HepG2 (cell line): ENCODE results near the gene ZCCHC3. TPM values are rescaled to one million over a fixed set of nuclear protein-coding genes. Genes with fewer than 3 reads are reported as not detected.

Source experiments
- KLF6 ChIP-seq: IDR thresholded peaks from 2 replicates; pipeline ENCODE4 v1.8.0; 2016; ENCODE audit warnings: missing biosample characterization, missing genetic modification reagents
- SP140L ChIP-seq: sonication (generic); formaldehyde crosslinking; IDR thresholded peaks from 2 replicates; pipeline ENCODE4 v1.4.0; 2020; ENCODE audit warnings: missing genetic modification reagents, borderline replicate concordance
- XBP1 ChIP-seq: sonication (generic); formaldehyde crosslinking; IDR thresholded peaks from 2 replicates; pipeline ENCODE4 v1.5.0; 2020; ENCODE audit warnings: missing genetic modification reagents
- ZNF761 ChIP-seq: sonication (generic); formaldehyde crosslinking; conservative IDR thresholded peaks from 2 replicates; pipeline ENCODE4 v1.4.0; 2020; ENCODE audit warnings: mild to moderate bottlenecking, missing genetic modification reagents
- ZSCAN12 ChIP-seq: sonication (generic); formaldehyde crosslinking; IDR thresholded peaks from 2 replicates; pipeline ENCODE4 v1.9.0; 2021; ENCODE audit warnings: mild to moderate bottlenecking, missing genetic modification reagents
- polyA plus RNA-seq, 8 experiments: library from polyadenylated mRNA; depleted of rRNA in 3 of 8; stranded (reverse) in 7 of 8; unstranded in 1 of 8; fragments of >200 nt; fragmentation: Illumina TruSeq in 4 of 8; extraction: Trizol in 4 of 8; gene quantifications; 2 replicates each; pipeline versions ENCODE4 v1.2.1 to v1.2.3, GENCODE V29; 2011 to 2016; ENCODE audit warnings: low read depth in 4 of 8, missing spikeins in 1 of 8, mixed read lengths in 1 of 8; ENCODE audit not compliant: insufficient read depth in 1 of 8
- total RNA-seq, 5 experiments: library from RNA; depleted of rRNA; stranded (reverse); fragments of >200 nt; fragmentation: Illumina TruSeq; extraction: Trizol; gene quantifications; 2 replicates each; pipeline ENCODE4 v1.2.3, GENCODE V29; 2016; ENCODE audit warnings: low read depth in 1 of 5
- TF ChIP-seq, protein P1 (sequence below): sonication (generic); formaldehyde crosslinking; IDR thresholded peaks from 2 replicates; pipeline ENCODE4 v1.4.0; 2020; ENCODE audit warnings: missing genetic modification reagents, borderline replicate concordance
- TF ChIP-seq, protein P2 (sequence below): IDR thresholded peaks from 2 replicates; pipeline ENCODE4 v1.6.1; 2018; ENCODE audit warnings: missing genetic modification reagents, mild to moderate bottlenecking, missing compliant biosample characterization
- TF ChIP-seq, protein P3 (sequence below): sonication (generic); formaldehyde crosslinking; IDR thresholded peaks from one replicate; pipeline ENCODE4 v1.5.1; 2020; ENCODE audit warnings: mild to moderate bottlenecking, missing genetic modification reagents; ENCODE audit errors: not compliant biosample characterization
- TF ChIP-seq, protein P4 (sequence below): conservative IDR thresholded peaks from 2 replicates; pipeline ENCODE4 v1.6.1; 2018; ENCODE audit warnings: missing genetic modification reagents
- TF ChIP-seq, protein P5 (sequence below): sonication (generic); formaldehyde crosslinking; IDR thresholded peaks from 2 replicates; pipeline ENCODE4 v1.4.0; 2020; ENCODE audit warnings: mild to moderate bottlenecking, missing genetic modification reagents

ZCCHC3 gene
- total and polyA plus RNA-seq, 2 of the 13 experiments (the other 11 are each of a cell fraction or from before 2014, with no cell fraction given): 46.6 to 63.0 TPM

DNA sequence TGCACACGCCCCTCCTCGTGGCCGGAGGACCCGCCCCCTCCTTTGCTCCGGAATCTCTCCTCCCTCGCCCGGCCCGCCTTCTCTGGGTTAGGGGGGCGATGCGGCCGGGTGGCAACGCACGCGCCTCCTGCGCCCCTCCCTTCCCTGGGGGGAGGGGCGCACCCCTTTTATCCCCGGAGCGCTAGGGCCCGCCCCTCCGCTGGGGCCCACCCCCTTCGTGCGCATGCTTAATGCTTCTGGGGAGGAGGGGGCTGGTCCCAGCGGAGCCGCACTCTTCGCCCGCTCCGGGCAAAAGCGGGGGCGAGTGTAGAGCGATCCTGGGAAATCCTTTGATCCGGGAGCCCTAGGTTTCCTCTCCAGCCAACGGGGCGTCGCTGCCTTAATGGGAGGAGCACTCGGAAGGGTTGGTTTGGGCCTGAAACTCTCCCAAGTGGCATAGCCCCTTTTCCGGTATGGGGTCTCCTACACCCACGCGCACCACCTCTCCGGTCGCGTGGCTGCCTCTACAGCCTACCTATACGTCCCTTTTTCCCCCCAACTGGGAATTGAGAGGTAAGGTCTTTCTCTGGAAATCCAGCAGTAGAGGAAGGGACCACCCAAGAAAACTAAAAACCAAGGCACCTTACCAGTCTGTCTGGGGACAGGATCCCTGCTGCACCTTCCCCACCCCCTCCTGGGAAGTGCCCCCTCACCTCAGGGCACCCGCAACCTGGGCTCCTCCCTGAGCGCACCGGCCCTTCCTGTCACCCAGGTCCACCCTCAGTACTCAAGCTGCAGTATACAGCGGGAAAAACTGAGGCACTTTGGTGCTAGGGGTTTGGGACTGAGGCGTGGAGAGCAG is 30.0 kb downstream of the ZCCHC3 start (continued):
- TF ChIP-seq, protein P1, sequence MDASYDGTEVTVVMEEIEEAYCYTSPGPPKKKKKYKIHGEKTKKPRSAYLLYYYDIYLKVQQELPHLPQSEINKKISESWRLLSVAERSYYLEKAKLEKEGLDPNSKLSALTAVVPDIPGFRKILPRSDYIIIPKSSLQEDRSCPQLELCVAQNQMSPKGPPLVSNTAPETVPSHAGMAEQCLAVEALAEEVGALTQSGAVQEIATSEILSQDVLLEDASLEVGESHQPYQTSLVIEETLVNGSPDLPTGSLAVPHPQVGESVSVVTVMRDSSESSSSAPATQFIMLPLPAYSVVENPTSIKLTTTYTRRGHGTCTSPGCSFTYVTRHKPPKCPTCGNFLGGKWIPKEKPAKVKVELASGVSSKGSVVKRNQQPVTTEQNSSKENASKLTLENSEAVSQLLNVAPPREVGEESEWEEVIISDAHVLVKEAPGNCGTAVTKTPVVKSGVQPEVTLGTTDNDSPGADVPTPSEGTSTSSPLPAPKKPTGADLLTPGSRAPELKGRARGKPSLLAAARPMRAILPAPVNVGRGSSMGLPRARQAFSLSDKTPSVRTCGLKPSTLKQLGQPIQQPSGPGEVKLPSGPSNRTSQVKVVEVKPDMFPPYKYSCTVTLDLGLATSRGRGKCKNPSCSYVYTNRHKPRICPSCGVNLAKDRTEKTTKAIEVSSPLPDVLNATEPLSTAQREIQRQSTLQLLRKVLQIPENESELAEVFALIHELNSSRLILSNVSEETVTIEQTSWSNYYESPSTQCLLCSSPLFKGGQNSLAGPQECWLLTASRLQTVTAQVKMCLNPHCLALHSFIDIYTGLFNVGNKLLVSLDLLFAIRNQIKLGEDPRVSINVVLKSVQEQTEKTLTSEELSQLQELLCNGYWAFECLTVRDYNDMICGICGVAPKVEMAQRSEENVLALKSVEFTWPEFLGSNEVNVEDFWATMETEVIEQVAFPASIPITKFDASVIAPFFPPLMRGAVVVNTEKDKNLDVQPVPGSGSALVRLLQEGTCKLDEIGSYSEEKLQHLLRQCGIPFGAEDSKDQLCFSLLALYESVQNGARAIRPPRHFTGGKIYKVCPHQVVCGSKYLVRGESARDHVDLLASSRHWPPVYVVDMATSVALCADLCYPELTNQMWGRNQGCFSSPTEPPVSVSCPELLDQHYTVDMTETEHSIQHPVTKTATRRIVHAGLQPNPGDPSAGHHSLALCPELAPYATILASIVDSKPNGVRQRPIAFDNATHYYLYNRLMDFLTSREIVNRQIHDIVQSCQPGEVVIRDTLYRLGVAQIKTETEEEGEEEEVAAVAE (CRISPR knock-in tag): peak; percentile 19; the same call in 1 of the 2 replicates
- TF ChIP-seq SP140L (CRISPR knock-in tag) (no peak), XBP1 (CRISPR knock-in tag) (peak; percentile 56; the same call in 1 of the 2 replicates), KLF6 (peak; percentile 45; the same call in 1 of the 2 replicates), ZNF761 (CRISPR knock-in tag) (peak; percentile 86; the same call in 1 of the 2 replicates), ZSCAN12 (0 out of 2 replicates have a peak, but pooled peaks have one; percentile 13)
- TF ChIP-seq, protein P2, sequence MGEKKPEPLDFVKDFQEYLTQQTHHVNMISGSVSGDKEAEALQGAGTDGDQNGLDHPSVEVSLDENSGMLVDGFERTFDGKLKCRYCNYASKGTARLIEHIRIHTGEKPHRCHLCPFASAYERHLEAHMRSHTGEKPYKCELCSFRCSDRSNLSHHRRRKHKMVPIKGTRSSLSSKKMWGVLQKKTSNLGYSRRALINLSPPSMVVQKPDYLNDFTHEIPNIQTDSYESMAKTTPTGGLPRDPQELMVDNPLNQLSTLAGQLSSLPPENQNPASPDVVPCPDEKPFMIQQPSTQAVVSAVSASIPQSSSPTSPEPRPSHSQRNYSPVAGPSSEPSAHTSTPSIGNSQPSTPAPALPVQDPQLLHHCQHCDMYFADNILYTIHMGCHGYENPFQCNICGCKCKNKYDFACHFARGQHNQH (CRISPR knock-in tag): peak; percentile 67
- TF ChIP-seq, protein P3, sequence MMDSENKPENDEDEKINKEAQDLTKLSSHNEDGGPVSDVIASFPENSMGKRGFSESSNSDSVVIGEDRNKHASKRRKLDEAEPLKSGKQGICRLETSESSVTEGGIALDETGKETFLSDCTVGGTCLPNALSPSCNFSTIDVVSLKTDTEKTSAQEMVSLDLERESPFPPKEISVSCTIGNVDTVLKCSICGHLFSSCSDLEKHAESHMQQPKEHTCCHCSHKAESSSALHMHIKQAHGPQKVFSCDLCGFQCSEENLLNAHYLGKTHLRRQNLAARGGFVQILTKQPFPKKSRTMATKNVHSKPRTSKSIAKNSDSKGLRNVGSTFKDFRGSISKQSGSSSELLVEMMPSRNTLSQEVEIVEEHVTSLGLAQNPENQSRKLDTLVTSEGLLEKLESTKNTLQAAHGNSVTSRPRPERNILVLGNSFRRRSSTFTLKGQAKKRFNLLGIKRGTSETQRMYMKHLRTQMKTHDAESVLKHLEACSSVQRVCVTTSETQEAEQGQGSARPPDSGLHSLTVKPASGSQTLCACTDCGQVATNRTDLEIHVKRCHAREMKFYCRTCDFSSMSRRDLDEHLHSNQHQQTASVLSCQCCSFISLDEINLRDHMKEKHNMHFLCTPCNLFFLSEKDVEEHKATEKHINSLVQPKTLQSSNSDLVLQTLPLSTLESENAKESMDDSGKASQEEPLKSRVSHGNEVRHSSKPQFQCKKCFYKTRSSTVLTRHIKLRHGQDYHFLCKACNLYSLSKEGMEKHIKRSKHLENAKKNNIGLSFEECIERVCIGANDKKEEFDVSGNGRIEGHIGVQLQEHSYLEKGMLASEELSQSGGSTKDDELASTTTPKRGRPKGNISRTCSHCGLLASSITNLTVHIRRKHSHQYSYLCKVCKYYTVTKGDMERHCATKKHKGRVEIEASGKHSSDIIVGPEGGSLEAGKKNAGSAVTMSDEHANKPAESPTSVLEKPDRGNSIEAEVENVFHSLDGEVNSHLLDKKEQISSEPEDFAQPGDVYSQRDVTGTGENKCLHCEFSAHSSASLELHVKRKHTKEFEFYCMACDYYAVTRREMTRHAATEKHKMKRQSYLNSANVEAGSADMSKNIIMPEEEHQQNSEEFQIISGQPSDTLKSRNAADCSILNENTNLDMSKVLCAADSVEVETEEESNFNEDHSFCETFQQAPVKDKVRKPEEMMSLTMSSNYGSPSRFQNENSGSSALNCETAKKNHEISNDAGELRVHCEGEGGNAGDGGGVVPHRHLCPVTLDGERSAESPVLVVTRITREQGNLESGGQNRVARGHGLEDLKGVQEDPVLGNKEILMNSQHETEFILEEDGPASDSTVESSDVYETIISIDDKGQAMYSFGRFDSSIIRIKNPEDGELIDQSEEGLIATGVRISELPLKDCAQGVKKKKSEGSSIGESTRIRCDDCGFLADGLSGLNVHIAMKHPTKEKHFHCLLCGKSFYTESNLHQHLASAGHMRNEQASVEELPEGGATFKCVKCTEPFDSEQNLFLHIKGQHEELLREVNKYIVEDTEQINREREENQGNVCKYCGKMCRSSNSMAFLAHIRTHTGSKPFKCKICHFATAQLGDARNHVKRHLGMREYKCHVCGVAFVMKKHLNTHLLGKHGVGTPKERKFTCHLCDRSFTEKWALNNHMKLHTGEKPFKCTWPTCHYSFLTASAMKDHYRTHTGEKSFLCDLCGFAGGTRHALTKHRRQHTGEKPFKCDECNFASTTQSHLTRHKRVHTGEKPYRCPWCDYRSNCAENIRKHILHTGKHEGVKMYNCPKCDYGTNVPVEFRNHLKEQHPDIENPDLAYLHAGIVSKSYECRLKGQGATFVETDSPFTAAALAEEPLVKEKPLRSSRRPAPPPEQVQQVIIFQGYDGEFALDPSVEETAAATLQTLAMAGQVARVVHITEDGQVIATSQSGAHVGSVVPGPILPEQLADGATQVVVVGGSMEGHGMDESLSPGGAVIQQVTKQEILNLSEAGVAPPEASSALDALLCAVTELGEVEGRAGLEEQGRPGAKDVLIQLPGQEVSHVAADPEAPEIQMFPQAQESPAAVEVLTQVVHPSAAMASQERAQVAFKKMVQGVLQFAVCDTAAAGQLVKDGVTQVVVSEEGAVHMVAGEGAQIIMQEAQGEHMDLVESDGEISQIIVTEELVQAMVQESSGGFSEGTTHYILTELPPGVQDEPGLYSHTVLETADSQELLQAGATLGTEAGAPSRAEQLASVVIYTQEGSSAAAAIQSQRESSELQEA (CRISPR knock-in tag): peak; percentile 1
- TF ChIP-seq, protein P4, sequence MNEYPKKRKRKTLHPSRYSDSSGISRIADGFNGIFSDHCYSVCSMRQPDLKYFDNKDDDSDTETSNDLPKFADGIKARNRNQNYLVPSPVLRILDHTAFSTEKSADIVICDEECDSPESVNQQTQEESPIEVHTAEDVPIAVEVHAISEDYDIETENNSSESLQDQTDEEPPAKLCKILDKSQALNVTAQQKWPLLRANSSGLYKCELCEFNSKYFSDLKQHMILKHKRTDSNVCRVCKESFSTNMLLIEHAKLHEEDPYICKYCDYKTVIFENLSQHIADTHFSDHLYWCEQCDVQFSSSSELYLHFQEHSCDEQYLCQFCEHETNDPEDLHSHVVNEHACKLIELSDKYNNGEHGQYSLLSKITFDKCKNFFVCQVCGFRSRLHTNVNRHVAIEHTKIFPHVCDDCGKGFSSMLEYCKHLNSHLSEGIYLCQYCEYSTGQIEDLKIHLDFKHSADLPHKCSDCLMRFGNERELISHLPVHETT (CRISPR knock-in tag): peak; percentile 79; the same call in 1 of the 2 replicates
- TF ChIP-seq, protein P5, sequence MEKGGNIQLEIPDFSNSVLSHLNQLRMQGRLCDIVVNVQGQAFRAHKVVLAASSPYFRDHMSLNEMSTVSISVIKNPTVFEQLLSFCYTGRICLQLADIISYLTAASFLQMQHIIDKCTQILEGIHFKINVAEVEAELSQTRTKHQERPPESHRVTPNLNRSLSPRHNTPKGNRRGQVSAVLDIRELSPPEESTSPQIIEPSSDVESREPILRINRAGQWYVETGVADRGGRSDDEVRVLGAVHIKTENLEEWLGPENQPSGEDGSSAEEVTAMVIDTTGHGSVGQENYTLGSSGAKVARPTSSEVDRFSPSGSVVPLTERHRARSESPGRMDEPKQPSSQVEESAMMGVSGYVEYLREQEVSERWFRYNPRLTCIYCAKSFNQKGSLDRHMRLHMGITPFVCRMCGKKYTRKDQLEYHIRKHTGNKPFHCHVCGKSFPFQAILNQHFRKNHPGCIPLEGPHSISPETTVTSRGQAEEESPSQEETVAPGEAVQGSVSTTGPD (CRISPR knock-in tag): no peak
